Tibial artery (tissue), 4 donors: ENCODE measurements around the gene RAPGEF1.

Experiments
- DNase-seq, 2 donors: peaks; one replicate each; pipeline ENCODE4 v3.0.0-alpha.2; 2019
- H3K27ac ChIP-seq, 2 donors: fragments of 200-600 bp; sonication (generic) in 1 of 2; 1 replicate in 1 of 2; 2 replicates in 1 of 2; pipeline ENCODE4 v1.5.1; 2018 to 2019; ENCODE audit warnings: mild to moderate bottlenecking in 1 of 2
- H3K27me3 ChIP-seq, 2 donors: fragments of 200-600 bp; sonication (generic) in 1 of 2; one replicate each; pipeline versions ENCODE4 v1.5.1 to v1.6.0; 2016 to 2019
- H3K36me3 ChIP-seq, 3 donors: fragments of 200-600 bp; sonication (generic) in 2 of 3; one replicate each; pipeline ENCODE4 v1.5.1; 2016 to 2019; ENCODE audit warnings: mild to moderate bottlenecking in 2 of 3
- H3K4me1 ChIP-seq, 4 donors: fragments of 200-600 bp; sonication (generic) in 2 of 4; 1 replicate in 3 of 4; 2 replicates in 1 of 4; pipeline ENCODE4 v1.5.1; 2016 to 2019
- H3K4me3 ChIP-seq, 2 donors: fragments of 200-600 bp; sonication (generic) in 1 of 2; 1 replicate in 1 of 2; 2 replicates in 1 of 2; pipeline ENCODE4 v1.5.1; 2018 to 2019; ENCODE audit warnings: mild to moderate bottlenecking in 2 of 2
- H3K9me3 ChIP-seq, 3 donors: fragments of 200-600 bp; sonication (generic) in 1 of 3; one replicate each; pipeline ENCODE4 v1.5.1; 2016 to 2019
- intact Hi-C: fragments of 100-400 bp; cut with DNase I; formaldehyde crosslinking; loops from one replicate; pipeline ENCODE4 v1.15.0; 2023; ENCODE audit warnings: low total_unique reads
- TF ChIP-seq, protein P1 (sequence below), 2 experiments: fragments of 200-600 bp in 1 of 2; fragments of 450-650 bp in 1 of 2; IDR thresholded peaks; one replicate each; pipeline ENCODE4 v1.5.1; 2017 to 2019; ENCODE audit warnings: antibody characterized with exemption in 2 of 2, mild to moderate bottlenecking in 1 of 2, moderate library complexity in 1 of 2

Gene RAPGEF1

DNA sequence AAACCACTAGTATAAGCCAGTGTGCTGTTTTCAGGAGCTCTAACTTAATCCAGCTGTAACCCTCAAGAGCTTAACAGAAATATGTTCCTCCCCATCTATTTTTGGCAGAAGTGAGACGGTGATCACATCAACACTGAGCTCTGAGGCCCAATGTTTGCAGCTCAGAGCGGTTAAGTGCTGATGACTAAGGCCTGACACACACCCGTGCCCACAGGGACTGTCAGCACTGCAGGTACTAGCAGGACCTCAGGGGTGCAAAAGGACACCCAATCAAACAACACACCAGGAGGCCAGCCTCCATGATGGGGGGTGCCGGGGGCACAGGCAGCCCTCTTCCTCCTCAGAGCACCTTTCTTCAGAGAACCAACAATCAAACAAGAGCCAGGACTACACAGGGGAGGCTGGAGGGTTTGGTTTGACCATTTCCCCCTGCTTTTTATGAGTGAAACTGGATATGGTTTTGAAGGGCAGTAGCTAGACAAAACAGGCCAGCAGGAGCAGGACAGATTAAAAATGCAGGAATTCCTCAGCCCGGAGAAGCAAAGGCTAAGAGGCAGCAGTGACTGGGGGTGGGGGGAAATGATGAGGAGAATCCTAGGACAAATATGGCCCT is 61.3 kb downstream of the RAPGEF1 start:
- intact Hi-C loops, result loop anchor here (10.0 kb wide), 1 partner anchor 56 kb away; no protein-coding TSS in a partner anchor
- Histone ChIP-seq H3K36me3 (no peaks in the 10 kb centered on the region), H3K4me1 (peaks cover 21 to 92% (median 79%) of the 10 kb centered on the region in 4 donors), H3K9me3 (no peaks in the 10 kb centered on the region), H3K27me3 (no peaks in the 10 kb centered on the region), H3K27ac (peak overlapping the region; percentile 88 to 89), H3K4me3 (no peak overlapping the region)
- TF ChIP-seq, protein P1, sequence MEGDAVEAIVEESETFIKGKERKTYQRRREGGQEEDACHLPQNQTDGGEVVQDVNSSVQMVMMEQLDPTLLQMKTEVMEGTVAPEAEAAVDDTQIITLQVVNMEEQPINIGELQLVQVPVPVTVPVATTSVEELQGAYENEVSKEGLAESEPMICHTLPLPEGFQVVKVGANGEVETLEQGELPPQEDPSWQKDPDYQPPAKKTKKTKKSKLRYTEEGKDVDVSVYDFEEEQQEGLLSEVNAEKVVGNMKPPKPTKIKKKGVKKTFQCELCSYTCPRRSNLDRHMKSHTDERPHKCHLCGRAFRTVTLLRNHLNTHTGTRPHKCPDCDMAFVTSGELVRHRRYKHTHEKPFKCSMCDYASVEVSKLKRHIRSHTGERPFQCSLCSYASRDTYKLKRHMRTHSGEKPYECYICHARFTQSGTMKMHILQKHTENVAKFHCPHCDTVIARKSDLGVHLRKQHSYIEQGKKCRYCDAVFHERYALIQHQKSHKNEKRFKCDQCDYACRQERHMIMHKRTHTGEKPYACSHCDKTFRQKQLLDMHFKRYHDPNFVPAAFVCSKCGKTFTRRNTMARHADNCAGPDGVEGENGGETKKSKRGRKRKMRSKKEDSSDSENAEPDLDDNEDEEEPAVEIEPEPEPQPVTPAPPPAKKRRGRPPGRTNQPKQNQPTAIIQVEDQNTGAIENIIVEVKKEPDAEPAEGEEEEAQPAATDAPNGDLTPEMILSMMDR (IDR thresholded peaks at IDR 0.05), result no peak
- DNase-seq, result peak; percentile 87 to 91

DNA sequence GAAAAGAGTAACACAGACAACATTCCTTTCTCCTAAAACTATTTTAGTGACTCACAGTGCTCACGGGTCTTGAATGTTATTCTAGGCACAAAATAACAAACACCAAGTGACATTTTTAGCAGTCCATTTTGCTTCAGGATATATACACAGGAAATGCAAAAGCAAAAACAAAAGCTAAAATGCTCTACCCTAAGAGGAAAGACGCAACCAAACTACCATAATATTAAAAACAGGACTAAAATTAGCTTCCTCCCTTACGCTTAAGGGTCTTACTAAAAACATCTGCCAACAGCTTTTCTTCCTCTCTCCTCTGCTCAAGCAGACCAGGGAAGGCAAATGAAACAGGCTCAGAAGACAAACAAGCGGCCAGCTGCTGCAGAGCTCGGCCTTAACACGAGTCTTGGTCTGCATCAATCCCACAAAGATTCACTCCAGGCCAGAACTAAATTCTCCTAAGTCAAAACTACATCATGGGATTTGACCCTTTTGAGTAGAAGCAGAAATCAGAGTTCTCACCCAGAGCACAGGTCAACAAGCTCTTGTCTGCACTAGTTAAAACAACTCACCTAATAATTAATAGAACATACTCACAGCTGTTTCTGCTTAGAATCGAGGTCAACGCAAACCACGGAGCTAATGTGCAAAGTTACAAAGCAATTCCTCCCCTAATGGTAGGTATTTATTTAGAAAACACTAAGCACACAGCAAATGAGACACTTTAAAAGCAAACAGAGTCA is 62.3 kb downstream of the RAPGEF1 start:
- no peaks in the 10 kb centered on the region for H3K27me3 ChIP-seq
- TF ChIP-seq, protein P1 (IDR thresholded peaks at IDR 0.05), result no peak
- intact Hi-C loops, result loop anchor here (10.0 kb wide), 1 partner anchor 57 kb away; no protein-coding TSS in a partner anchor
- H3K4me1 ChIP-seq, result peaks cover 21 to 99% (median 87%) of the 10 kb centered on the region in 4 donors
- peak overlapping the region; percentile 88 to 89 for H3K27ac ChIP-seq
- H3K9me3 ChIP-seq, result no peaks in the 10 kb centered on the region
- H3K36me3 ChIP-seq, result no peaks in the 10 kb centered on the region
- peak overlapping the region; percentile 5 to 9 for H3K4me3 ChIP-seq
- DNase-seq, result no peak

DNA sequence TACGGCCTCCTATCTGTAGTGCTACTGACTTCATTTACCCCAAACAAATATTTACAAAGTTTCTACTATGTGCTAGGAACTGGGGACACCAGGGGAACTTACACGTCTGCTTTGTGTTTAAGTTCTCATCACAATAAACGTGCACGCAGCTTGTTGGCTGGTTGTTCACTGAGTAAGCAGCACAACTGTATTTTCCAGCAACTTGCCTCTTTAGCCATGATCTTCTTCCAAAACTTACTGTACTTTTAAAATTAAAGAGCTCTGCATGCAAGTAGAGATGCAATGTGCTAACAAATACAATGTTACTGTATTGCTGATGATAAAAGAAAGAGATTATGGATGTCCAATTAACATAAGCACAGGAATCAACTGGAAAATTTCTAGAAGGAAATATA is 62.8 kb downstream of the RAPGEF1 start:
- no peak for DNase-seq
- H3K36me3 ChIP-seq, result no peaks in the 10 kb centered on the region
- peaks cover 21 to 99% (median 88%) of the 10 kb centered on the region in 4 donors for H3K4me1 ChIP-seq
- H3K27me3 ChIP-seq, result no peaks in the 10 kb centered on the region
- peak overlapping the region; percentile 88 to 89 for H3K27ac ChIP-seq
- no peak overlapping the region for H3K4me3 ChIP-seq
- TF ChIP-seq, protein P1 (IDR thresholded peaks at IDR 0.05), result no peak
- no peaks in the 10 kb centered on the region for H3K9me3 ChIP-seq
- intact Hi-C loops, result loop anchor here (10.0 kb wide), 1 partner anchor 58 kb away; no protein-coding TSS in a partner anchor

DNA sequence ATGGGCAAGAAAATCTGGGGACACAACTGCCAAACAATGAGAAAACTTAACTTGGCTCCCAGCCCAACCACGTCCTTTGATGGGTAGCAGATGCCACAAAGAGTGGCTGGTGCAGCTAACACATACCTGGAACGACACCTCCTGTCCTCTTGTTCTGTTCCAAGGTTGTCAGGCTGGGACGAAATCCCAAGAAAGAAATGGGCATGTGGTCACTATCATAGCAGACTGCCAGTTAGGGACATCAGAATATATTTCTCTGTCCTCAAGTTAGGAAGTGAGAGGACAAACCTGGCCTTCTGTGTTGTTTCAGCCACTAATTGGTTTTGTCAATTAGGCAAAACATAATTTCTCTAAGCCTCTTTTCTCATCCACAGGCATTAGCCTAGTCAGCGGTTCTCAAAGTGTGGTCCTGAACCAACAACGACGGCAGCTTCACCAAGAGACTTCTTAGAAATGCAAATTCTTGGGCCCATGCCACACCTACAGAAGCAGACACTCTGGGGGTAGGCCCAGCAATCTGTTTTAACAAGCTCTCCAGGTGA is 63.4 kb downstream of the RAPGEF1 start:
- H3K27ac ChIP-seq, result peak overlapping the region; percentile 88 to 89
- no peak for DNase-seq
- intact Hi-C loops, result loop anchor here (10.0 kb wide), 1 partner anchor 58 kb away; no protein-coding TSS in a partner anchor
- no peaks in the 10 kb centered on the region for H3K9me3 ChIP-seq
- no peak overlapping the region for H3K4me3 ChIP-seq
- peaks cover 21 to 99% (median 88%) of the 10 kb centered on the region in 4 donors for H3K4me1 ChIP-seq
- H3K36me3 ChIP-seq, result no peaks in the 10 kb centered on the region
- TF ChIP-seq, protein P1 (IDR thresholded peaks at IDR 0.05), result no peak
- no peaks in the 10 kb centered on the region for H3K27me3 ChIP-seq

DNA sequence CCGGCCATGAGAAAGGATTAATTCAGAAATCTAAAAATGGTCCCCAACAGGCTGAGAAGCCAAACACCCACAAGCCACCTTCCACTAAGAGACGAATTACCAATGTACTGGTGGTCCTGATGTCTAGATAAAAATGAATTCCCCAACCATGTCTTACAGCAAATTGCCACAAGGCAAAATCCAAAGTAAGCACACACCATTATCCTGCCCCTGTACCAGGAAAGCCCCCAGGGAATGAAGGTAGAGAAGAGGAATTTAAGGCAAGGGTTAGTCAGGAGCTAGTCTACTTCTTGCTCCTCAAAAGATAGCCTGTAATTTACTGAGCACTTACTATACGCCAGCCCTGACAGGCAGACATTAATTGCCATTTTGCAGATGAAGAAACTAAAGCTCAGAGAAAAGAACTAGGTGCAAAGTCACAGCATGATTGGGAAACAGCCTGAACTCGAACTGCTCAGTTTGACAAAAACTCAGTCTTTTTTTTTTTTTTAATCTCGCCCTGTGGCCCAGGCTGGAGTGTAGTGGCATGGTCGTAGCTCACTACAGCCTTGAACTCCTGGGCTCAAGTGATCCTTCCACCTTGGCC is 64.3 kb downstream of the RAPGEF1 start:
- TF ChIP-seq, protein P1 (IDR thresholded peaks at IDR 0.05), result no peak
- intact Hi-C loops, result loop anchor here (10.0 kb wide), 1 partner anchor 59 kb away; no protein-coding TSS in a partner anchor
- Histone ChIP-seq H3K4me1 (peaks cover 21 to 99% (median 89%) of the 10 kb centered on the region in 4 donors), H3K36me3 (no peaks in the 10 kb centered on the region), H3K4me3 (peak overlapping the region; percentile 2 to 5), H3K27me3 (no peaks in the 10 kb centered on the region), H3K9me3 (no peaks in the 10 kb centered on the region), H3K27ac (peak overlapping the region; percentile 88 to 89)
- no peak for DNase-seq
